Peyer's patch (tissue), 4 donors: ENCODE results near the gene POLDIP2.

Experiments used
- POLR2A ChIP-seq, 2 donors: fragments of 450-650 bp; IDR thresholded peaks; one replicate each; pipeline ENCODE4 v1.5.1; 2017; ENCODE audit warnings: antibody characterized with exemption in 2 of 2, mild to moderate bottlenecking in 2 of 2, moderate library complexity in 2 of 2
- TF ChIP-seq, protein P1 (sequence below), 6 experiments: fragments of 450-650 bp in 4 of 6; fragments of 200-600 bp in 2 of 6; sonication (generic) in 1 of 6; IDR thresholded peaks; one replicate each; pipeline ENCODE4 v1.5.1; 2017 to 2019; ENCODE audit warnings: antibody characterized with exemption in 6 of 6, mild to moderate bottlenecking in 3 of 6, moderate library complexity in 1 of 6

DNA sequence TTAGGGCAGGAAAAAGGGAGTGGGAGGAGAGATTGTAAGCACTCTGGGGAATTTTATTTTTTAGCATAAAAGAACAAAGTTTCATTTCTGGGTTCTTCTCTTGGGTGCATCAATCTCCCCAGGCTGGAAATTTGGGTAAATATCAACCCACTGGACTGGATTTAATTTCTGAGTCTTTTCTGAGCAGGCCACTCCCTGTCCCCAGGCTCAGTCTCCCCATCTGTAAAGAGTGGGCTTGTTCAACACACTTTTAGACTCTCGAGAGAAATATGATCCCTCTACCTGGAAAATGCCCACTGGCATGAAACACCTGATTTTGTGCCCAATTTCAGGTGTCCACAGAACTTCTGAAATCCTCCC lies 13.4 kb upstream of the POLDIP2 start:
- TF ChIP-seq, protein P1, sequence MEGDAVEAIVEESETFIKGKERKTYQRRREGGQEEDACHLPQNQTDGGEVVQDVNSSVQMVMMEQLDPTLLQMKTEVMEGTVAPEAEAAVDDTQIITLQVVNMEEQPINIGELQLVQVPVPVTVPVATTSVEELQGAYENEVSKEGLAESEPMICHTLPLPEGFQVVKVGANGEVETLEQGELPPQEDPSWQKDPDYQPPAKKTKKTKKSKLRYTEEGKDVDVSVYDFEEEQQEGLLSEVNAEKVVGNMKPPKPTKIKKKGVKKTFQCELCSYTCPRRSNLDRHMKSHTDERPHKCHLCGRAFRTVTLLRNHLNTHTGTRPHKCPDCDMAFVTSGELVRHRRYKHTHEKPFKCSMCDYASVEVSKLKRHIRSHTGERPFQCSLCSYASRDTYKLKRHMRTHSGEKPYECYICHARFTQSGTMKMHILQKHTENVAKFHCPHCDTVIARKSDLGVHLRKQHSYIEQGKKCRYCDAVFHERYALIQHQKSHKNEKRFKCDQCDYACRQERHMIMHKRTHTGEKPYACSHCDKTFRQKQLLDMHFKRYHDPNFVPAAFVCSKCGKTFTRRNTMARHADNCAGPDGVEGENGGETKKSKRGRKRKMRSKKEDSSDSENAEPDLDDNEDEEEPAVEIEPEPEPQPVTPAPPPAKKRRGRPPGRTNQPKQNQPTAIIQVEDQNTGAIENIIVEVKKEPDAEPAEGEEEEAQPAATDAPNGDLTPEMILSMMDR (IDR thresholded peaks at IDR 0.05): no peak
- TF ChIP-seq POLR2A (IDR thresholded peaks at IDR 0.05): no peak
